Fibroblast of lung (primary cell): ENCODE measurements around the gene UTS2R.

Experiments used
- CTCF ChIP-seq, 2 donors: IDR thresholded peaks in 1 of 2; conservative IDR thresholded peaks in 1 of 2; 1 replicate in 1 of 2; 2 replicates in 1 of 2; pipeline ENCODE4 v1.5.1; 2011 to 2012; ENCODE audit warnings: low read length in 2 of 2, control low read depth in 1 of 2, inconsistent platforms in 1 of 2, low read depth in 1 of 2, mild to moderate bottlenecking in 1 of 2
- EZH2 ChIP-seq: IDR thresholded peaks from 2 replicates; pipeline ENCODE4 v1.5.1; 2012; ENCODE audit warnings: low read length, control low read depth, mild to moderate bottlenecking; ENCODE audit errors: missing control alignments

DNA sequence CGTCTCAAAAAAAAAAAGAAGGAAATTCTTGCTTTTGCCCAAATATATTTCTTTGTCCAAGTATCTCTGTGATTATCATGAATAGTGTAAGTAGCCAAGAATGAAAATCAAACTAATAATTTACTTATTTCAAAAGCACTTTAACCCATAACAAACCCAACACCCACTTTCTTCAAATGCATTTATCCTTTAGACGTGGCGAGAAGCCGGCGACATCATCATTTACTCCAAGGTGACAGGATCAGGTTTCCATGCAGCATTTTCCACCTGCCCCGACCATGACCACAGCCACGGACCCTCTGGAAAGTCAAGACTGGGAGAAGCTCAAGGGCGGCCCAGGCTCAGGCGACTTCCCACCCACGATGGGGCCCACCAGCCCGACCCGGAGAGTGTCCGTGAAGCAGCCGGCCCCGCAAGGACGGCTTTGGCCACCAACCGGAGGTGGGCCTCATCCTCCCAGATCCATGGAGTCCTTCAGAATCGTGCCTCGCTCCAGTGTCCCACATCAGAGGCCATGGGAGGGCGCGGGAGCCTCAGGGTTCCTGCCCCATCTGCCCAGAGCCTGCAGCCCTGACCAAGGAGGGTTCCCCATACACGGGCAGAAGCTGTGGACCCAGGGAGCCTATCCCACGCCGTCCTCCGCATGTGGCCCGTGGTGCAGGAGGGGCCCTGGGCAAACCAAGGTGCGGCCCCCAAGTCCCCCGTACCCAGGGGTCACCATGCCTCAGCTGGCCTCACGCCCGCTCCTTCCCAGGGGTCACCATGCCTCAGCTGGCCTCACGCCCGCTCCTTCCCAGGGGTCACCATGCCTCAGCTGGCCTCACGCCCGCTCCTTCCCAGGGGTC lies 18.7 kb downstream of the UTS2R start:
- TF ChIP-seq CTCF (conservative IDR thresholded peaks at IDR 0.05 in 1 of 2, IDR thresholded peaks at IDR 0.05 in 1 of 2; ENCODE audit: low read depth in 1 of 2, low read length in 2 of 2) (no peak), EZH2 (no peak)
